ENCODE results near the gene SHISA7.
A peak's percentile ranks its signal among the peaks of the same experiment; 100 is the strongest.

Gene SHISA7

DNA sequence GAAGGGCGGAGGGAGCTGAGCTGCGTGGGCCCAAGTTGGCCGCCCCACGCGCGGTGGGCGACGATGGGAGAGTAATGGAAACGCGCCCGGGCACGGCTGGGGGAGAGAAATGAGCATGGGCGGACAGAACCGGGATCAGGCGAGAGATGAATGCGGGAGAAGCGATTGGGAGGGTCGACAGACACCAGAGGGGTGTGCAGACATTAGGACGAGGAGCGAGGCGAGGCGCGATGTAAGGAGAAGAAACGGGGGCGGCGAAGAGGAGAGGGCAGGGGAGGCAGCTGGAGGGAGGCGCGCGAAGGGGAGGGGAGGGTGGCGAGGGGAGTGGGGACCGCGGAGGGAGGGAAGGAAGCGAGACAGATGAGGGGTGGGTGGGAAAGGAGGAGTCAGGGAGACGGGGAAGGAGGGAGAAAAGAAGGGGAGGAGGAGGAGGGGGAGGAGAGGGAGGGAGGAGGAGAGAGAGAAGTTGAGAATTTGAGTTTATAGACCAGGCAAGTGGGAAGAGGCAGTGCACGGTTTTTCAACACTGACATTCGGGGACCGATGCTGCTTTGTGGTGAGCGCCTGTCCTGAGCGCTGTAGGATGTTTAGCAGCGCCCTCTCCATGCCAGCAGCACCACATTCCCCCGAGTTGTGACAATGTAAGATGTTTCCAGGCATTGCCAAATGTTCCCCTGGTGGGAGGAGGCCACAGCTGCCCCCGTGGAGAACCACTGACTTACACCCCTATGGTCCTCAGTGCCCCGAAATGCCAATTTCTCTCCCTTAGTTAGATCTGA, at the start of gene SHISA7:
Gene SHISA7 (minus strand): TSS at position 256 of the 779 bp plus-strand sequence. CDS start 437 bp downstream, outside the sequence.
- DNase-seq: no peak

DNA sequence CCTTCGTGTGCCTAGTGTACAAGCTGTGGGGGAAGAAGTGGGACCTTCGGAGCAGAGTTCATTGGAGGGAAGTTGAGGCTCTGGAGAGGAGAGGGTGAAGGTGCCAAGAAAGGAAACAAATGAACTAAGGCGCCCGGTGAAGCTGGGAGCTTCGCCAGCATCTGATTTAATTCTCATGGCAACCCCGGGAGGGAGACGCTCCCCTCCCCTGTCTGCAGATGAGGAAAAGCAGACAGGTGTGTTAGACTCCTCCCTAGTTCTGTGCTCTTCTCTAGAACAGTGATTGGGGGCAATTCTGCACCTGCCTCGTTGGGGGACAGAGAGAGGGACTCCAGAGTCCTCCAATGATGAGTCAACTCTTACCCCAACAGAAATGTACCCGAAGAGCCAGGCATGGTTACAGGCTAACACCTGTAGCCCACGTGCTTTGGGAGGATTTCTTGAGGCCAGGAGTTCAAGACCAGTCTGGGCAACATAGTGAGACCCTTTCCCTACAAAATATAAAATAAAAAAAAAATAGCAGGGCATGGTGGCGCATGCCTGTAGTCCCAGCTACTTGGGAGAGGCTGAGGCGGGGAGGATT, 49.4 kb upstream of the SHISA7 start:
- no peak for DNase-seq

DNA sequence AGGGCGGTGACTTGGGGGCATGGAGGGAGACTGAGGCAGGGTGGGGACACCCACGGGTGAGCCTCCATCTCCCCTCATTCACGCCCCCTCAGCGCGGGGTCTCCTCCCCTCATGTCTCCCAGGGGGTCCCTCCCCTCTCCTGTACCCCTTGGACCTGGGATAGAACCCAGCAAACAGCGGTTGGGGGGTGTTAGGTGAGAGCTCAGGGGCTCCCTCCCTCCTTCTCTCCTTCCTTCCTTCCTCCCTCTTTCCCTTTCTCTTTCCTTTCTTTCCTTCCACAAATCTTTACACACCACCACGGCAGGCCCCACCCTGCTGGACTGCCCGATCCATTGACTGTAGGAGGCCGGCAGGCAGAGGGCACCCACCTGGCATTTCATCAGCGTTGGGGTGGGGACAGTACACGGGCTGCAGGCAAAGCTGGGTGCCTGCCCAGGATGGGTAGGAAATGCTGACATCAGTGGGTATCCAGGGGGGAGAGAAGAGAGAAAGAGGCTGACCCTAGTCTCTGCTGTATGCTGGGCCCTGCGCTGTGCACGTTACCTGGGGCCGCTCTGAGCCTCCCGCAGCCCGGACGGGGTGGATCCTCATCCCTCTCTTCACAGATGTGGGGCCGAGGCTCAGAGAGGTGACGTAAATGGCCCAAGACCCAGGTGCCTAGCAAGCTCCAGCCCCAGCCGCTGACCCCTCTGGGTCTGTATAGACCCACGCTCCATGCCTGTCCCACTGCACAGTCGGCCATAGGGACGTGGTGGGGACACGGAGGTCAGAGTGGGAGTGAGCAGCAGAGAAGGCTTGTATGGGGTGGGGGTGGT, 48.7 kb upstream of the SHISA7 start:
- DNase-seq: no peak

DNA sequence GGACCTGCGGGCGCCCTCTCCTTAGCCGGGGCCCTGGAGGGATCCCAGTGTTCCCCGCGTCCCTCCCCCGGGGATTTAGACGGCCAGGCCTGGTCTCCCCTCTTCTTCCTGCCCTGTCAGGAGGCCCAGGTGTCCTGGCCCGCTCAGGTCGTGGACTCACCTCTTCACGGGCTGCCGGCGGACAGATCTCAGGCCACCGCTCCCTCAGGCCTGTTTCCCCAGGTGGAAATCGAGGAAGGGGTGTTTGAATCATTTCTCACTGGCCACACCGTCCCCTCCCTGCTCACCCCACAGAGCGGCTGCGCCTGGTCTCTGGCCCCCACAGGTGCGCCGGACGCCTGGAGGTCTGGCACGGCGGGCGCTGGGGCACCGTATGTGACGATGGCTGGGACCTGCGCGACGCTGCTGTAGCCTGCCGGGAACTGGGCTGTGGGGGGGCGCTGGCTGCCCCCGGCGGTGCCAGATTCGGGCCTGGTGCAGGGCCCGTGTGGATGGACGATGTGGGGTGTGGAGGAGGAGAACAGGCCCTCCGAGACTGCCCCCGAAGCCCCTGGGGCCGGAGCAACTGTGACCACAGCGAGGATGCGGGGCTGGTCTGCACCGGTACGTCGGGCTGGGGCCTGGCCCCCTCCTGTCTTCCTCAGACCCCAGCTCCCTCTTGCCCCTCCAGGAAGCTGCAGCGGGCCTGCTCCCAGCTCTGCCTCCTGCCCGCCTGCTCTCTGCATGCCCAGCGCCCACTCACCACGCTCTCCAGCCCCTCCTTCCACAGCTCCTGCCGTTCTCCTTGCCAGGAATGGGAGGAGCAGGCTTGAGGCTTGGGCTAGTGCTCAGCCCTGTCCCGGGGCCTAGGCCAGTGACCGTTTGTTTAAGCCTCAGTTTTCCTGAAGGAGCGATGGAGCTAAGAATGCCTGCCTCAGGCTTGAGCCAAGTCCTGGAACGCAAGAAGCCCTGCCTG, 47.7 kb upstream of the SHISA7 start:
- DNase-seq: no peak

DNA sequence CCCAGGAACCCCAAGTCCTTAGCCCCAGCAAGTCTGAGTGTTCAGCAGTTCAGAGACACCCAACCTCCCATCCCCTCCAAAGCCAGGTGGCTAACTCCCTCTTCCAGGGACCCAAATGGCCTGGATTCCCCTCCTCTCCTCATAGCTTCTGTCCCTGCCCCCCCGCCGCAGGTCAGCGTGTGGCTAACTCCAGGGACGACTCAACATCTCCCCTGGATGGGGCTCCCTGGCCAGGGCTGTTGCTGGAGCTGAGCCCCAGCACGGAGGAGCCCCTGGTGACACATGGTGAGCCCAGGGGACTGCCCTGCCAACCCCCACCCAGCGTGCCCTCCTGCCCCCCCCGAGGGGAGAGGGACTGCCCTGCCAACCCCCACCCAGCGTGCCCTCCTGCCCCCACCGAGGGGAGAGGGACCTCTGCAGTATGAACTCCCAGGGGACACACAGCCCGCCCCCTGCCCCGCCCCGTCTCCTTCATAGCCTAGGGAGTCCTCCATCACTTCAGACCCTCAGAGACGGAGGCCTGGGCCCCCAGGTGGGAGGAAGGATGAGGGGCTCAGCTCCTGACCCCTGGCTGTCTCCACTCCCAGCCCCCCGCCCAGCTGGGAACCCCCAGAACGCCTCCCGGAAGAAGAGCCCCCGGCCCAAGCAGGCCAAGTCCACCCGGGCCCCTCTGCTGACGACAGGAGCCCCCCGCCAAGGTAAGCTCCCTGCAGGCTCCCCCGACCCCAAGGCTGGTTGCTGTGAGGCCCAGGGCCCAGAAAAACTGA, 46.8 kb upstream of the SHISA7 start:
- no peak for DNase-seq

DNA sequence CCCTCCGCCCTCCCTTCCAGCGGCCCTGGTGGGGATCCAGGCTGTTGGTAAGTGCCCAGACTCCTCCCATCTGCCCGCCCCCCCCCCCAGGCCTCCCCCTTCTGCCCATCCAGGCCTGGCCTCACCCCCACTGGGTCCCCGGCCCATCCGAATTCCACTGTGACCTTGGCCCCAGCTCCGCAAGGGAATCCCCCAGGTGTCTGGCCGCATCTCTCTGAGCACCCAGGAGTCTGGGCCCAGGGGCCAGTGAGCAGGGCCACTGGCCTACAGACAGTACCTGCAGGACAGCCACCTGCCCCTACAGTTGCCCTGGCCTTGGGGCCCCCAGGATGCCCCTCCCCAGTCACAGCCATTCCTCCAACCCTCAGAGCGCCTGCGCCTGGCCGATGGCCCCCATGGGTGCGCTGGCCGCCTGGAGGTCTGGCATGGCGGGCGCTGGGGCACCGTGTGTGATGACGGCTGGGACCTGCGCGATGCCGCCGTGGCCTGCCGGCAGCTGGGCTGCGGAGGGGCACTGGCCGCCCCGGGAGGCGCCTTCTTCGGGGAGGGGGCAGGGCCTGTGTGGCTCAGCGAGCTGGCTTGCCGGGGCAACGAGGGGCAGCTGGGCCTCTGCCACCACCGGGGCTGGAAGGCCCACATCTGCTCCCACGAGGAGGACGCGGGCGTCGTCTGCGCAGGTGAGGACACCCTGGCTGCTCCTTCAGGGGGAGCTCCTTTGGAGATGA, 46.0 kb upstream of the SHISA7 start:
- no peak for DNase-seq

DNA sequence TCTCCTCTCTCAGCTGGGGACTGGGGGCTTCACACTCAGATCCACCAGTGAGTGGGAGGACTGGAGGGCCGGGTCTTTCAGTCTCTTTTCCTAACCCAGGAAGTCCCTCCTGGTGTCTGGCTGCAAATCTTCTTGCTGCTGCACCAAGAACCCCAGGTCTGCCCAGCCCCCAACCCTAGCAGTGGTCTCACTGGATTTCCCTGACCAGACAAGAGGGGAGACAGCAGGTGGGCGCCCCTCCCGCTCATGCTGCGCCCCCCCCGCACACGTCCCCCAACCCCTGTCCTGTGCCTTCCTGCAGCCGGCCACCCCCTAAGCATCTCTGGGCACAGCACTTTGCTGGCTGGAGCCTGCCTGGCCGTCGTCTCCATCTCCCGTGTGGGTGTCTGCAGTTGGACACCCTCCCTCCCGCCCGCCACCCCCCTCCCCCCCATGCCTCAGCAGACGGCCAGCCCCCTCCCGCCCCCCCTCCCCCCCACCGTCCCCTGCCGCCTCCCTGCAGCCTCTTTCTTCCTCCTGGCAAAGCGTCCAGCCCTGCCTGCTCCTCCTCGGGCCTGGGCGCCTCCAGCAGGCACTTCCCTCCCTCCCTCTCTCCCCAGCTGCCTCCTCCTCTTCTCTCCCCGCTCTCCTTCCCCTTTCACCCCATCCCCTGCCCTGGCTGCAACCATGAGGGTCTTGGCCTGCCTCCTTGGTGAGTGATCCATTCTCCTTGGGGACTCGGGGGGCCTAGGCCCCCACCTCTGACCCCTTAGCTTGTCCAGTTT, 45.0 kb upstream of the SHISA7 start, which contains the start of gene SSC5D:
Gene SSC5D (plus strand): TSS at position 513 of the 764 bp plus-strand sequence. CDS start 154 bp downstream, at position 667.
- DNase-seq: no peak

DNA sequence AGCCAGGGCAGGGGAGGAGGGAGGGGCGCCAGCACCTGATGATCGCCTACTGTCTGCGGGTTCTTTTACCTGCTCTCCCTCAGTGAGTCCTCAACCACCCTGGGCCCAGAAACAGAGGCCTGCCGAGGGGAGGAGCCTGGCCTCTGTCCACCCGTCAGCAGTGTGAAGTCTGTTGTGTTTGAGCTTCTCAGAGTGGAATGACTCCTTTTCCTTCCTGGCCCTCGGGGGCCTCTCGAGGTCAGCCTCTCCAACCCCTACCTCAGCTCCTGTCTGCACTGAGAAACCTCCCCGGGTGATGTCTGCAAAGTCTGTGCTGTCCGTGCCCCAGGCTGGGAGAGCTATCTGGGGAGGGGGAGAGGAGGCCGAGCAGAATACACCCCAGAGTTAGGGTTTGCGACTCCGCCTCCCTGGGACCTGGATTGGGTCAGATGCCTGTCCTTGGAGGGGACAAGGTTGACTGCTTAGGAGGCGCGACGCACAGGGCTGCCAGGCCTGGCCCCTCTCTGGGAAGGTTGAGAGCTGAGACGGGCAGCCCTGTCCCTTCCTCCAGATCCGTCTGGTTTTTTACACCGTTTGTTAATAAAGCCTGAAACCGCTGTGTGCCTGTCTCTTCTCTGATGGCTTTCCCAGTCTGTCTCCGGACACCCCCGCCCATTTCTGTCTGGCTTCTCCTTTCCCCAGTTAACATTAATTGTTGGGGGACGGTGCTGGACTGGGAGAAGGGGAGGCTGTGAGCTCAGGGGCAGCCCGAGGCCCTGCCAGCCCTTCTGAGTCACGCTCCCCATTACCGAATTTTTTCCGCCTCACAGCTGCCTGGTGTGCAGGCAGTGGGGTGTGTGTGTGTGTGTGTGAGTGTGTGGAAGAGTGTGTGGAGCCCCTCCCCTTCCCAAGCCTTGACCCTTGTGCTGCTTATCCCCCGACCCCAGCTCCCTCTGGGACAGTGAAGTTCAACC, 44.1 kb upstream of the SHISA7 start:
- peak; percentile 54 to 75 for DNase-seq

DNA sequence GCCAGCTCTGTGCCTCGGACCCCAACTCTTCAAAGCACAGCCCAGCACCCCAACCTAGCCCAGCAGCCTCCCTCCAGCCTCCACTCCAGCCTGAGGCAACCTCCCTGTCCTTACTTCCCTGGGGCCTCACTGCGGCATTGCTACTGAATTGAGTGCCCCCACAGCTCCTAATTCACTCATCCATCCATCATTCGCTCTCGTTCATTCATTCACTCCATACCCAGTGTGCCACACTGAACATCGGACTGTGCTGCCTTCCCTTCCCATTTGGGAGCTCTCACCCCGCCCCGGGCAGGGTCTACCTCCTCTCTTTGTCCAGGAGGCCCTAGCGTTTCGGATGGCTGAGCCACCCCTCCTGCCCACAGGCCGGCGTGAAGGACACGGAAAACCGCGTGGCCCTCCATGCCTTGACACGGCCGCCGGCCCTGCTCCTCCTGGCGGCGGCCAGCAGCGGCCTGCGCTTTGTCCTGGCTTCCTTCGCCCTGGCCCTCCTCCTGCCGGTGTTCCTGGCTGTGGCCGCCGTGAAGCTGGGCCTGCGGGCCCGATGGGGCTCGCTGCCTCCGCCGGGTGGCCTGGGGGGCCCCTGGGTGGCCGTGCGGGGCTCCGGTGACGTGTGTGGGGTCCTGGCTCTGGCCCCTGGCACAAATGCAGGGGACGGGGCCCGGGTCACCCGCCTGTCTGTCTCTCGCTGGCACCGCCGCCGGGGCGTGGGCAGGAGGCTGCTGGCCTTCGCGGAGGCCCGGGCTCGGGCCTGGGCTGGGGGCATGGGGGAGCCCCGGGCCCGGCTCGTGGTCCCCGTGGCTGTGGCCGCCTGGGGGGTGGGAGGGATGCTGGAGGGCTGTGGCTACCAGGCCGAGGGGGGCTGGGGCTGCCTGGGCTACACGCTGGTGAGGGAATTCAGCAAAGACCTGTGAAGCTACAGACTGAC, 43.2 kb upstream of the SHISA7 start:
- DNase-seq: no peak

DNA sequence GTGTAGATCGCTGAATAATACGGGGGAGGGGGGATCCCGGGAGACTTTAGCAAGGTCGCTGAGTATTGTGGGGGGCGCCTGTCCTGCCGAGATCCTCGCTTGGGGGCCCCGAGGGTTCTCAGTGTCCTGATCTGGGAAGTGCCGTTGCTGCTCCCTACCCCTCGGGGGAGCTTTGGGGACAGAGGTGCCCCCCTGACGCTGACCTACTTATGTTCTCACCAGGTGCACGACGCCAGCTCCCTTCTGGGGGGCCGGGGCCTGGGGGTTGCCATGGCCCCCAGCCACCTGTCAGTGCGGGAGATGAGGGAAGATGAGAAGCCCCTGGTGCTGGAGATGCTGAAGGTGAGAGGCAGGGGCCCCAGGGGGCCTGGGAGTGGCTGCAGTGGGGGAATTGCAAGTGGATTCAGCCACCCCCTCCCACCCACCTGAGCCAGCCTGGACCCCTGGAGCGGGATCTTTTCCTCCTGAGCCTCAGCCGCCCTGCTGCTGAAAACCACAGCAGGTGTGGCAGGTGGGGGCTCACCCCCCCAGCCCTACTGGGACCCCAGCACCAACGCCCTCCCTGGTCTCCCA, 42.4 kb upstream of the SHISA7 start:
- DNase-seq: no peak

DNA sequence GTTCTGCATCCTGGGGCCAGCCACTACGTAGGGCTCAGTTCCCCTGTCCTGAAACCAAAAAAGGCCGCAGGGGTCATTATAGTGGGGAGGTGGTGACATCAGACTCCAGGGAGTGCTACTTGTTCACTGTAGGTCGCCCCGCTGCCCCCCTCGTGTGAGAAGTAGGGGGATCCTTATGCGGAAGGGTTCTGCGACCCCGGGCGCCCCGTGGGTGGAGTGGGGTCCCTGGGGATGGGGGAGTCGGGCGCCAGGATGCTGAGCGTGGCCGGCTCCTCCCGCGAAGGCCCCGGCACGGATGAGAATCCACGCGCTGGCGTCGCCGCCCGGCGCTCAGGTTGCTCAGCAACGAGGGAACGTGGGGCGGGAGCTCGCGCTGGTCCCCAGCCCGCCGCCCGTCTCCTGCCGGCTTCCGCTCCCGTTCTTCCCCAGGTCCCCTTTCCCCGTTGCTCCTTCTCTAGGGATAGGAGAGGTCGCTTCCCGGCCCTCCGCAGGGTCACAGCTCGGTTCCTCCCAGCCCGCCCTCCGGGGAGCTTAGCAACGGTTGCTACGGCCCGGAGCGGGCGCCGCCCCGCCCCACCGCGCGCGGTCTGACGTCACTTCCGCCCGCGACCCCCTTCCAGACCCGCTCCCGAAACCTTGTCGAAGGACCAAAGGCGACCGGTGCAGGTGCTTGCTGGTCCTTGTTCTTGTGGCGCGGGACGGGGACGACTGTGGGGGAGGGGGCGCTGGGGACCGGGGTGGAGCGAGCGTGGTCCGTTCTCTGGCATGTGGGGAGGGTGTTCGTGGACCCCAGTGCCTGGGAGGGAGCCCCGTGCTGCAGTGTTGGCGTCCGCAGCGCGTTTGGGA, 41.7 kb upstream of the SHISA7 start, which contains the start of gene NAT14:
Gene NAT14 (plus strand): TSS at position 596 of the 846 bp plus-strand sequence. CDS start 521 bp downstream, outside the sequence.
- DNase-seq: peak; percentile 35 to 80

DNA sequence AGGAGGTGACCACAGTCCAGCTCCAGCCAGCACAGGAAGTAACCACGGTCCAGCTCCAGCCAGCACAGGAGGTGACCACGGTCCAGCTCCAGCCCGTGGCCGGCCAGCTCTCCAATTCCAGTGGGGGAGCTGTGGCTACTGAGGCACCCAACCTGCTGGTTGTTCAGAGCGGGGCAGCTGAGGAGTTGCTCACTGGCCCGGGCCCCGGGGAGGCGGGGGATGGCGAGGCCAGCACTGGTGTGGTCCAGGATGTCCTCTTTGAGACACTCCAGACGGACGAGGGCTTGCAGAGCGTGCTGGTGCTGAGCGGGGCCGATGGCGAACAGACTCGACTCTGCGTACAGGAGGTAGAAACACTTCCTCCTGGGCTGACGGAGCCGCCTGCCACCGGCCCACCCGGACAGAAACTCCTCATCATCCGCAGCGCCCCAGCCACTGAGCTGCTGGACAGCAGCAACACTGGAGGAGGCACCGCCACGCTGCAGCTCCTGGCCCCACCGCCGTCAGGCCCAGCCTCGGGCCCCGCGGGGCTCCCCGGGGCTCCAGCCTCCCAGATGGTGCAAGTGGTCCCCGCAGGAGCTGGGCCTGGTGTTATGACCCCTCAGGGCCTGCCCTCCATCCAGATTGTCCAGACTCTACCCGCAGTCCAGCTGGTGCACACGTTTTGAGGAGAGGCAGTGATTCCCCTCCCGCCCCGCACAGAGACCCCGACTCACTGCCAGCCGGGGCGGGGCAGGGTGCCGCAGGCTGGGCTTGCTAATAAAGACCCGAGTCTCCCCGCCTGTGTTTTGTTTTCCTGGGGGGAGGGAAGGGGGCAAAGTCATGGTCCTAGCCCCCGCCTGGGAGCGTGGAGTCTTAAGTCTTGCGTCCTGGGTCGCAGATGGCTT, 40.8 kb upstream of the SHISA7 start:
- no peak for DNase-seq

DNA sequence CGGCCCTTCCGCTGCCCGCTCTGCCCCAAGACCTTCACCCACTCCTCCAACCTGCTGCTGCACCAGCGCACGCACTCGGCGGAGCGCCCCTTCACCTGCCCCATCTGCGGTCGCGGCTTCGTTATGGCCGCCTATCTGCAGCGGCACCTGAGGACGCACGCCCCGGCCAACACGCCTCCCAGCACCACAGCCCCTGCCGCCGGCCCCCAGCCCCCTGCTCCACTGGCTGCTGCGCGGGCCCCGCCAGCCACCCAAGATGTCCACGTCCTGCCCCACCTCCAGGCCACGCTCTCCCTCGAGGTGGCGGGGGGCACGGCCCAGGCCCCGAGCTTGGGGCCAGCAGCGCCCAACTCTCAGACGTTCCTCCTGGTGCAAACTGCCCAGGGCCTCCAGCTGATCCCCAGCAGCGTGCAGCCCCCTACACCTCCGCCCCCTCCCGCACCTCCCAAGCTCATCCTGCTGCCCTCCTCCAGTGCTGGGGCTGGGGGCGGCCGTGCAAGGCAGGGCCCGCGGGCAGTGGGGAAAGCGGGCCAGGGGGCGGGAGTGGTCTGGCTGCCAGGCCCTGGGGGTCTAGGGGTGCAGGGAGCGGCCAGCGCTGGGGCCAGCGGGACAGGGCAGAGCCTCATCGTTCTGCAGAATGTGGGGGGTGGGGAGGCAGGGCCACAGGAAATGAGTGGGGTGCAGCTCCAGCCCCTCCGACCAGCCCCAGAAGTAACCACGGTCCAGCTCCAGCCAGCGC, 40.0 kb upstream of the SHISA7 start:
- no peak for DNase-seq
